GM12865 (cell line): Measurements from ENCODE around the gene CCDC149.

ENCODE experiments used
- DNase-seq: peaks from one replicate; pipeline ENCODE4 v3.0.0; 2010; ENCODE audit warnings: low read depth
- H3K4me3 ChIP-seq: 2 replicates; pipeline ENCODE4 v1.5.1; 2011; ENCODE audit warnings: mild to moderate bottlenecking, low read depth, low read length, control low read depth
- TF ChIP-seq, protein P1 (sequence below): IDR thresholded peaks from 2 replicates; pipeline ENCODE4 v1.5.1; 2011; ENCODE audit warnings: low read length, control low read depth, low read depth, inconsistent platforms; ENCODE audit not compliant: insufficient read depth; ENCODE audit errors: missing control alignments

CCDC149 gene

DNA sequence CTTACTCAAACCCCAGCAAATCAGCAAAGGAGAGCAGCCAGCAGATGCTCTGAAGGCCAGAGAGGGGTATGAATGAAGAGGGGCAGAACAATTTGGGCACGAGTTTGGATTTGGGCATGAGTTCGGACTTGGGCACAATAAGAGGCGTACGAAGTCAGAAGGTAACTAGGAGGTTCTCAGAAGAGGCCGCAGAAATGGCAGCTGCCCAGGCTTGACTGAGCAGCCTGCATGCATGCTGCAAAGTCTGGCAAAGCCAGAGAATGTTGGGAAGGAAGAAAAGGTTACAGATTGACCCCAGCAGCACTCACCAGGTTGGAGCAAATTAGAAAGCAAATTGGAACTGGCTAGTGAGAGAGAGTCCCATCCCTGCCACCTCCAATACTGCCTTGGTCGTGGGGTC lies 15.2 kb downstream of the CCDC149 start:
- DNase-seq = no peak
- H3K4me3 ChIP-seq = no peak overlapping the region
- TF ChIP-seq, protein P1, sequence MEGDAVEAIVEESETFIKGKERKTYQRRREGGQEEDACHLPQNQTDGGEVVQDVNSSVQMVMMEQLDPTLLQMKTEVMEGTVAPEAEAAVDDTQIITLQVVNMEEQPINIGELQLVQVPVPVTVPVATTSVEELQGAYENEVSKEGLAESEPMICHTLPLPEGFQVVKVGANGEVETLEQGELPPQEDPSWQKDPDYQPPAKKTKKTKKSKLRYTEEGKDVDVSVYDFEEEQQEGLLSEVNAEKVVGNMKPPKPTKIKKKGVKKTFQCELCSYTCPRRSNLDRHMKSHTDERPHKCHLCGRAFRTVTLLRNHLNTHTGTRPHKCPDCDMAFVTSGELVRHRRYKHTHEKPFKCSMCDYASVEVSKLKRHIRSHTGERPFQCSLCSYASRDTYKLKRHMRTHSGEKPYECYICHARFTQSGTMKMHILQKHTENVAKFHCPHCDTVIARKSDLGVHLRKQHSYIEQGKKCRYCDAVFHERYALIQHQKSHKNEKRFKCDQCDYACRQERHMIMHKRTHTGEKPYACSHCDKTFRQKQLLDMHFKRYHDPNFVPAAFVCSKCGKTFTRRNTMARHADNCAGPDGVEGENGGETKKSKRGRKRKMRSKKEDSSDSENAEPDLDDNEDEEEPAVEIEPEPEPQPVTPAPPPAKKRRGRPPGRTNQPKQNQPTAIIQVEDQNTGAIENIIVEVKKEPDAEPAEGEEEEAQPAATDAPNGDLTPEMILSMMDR = no peak

DNA sequence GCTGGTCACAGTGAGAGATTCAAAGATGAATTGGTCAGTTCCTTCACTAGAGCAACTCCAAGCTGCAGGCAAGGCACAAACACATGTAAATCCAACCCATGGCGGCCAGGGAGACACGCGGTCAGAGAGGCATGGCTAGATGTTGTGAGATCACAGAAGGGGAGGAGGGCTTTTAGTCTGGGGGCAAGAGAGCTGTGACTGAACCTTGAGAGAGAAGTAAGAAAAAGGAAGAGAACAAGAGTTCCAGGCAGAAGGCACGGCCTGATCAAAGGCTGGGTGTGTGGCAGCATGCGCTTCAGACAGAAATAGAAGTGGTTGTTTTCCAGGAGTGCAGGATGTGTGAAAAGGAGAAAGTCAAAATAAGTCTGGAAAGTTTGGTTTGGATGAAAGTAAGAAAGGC lies 15.9 kb downstream of the CCDC149 start:
- TF ChIP-seq, protein P1 = no peak
- no peak overlapping the region for H3K4me3 ChIP-seq
- no peak for DNase-seq

DNA sequence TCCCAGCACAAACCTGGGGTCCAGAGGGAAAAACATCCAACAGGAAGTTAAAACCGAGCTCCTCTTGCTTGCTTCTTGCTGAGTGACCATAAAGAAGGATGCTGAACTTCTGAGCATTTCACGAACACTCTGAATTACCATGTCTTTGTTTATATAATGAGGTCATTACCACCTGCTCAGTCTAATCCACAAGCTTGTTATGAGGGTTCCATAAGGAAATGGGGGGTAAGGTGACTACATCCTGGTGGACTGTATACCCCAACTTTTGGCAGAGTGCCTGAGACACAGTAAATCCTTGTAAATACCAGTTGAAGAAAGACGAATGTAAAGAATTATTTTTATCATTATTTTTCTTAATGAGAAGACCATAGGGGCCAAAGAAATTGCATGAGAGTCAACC lies 16.8 kb downstream of the CCDC149 start:
- no peak for DNase-seq
- TF ChIP-seq, protein P1 = no peak

DNA sequence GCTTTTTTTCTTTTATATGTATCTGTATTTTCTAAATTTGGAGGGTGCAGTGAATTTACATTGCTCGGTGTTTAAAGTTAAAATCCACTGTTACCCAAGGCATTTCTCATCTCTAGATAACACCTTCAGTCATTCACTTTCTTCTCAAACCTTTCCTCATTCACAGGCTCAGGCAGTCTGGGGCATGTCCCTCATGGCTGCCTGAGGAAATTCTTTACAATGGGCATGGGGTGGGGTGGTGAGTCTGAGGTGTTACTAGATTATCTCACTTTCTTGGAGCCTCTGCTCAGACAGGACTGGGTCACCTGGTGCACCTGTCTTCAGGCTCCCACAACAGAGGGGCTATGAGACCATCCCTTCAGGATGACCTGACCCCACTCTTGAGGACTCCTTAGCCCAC lies 17.4 kb downstream of the CCDC149 start:
- H3K4me3 ChIP-seq = no peak overlapping the region
- no peak for DNase-seq
- TF ChIP-seq, protein P1 = no peak

More for the DNA sequence above, 16.8 kb downstream of the CCDC149 start:
- no peak overlapping the region for H3K4me3 ChIP-seq

DNA sequence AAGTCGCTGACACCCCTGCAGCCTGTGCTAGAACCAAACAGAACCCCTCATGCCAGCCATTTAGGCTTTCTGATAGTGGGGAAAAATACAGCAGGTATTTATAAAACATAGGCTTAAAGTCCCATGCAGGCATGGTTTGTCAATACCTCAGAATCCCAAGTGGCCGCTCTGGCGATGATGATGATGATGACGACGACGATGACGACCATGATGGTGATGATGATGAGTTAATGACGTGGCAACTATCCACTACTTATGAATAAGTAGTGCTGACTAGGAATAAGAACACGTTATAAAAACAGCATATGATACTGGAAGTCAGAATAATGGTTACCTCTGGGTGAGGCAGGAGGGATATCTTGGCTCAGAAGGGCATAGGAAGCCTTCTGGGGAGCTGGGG lies 18.0 kb downstream of the CCDC149 start:
- TF ChIP-seq, protein P1 = no peak
- DNase-seq = no peak
- H3K4me3 ChIP-seq = no peak overlapping the region

DNA sequence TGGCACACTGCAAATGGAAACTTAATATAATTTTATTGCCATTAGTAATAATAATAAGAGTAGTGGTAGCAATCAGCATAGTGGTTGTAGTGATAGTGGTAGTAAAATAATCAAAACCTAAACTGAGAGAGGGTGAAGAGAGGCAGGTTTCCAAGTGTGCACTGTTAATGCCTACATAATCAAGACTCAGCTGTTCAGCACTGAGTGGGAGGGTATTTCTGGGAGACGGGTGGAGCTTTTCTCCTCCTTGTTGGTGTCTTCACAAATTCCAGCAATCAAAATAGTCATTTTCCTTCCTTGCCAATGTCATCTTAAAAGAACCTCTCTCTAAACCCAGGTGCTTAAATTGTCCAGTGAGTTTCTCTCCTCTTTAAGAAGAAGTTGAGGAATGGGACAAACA lies 18.6 kb downstream of the CCDC149 start:
- DNase-seq = no peak
- no peak overlapping the region for H3K4me3 ChIP-seq
- TF ChIP-seq, protein P1 = no peak

DNA sequence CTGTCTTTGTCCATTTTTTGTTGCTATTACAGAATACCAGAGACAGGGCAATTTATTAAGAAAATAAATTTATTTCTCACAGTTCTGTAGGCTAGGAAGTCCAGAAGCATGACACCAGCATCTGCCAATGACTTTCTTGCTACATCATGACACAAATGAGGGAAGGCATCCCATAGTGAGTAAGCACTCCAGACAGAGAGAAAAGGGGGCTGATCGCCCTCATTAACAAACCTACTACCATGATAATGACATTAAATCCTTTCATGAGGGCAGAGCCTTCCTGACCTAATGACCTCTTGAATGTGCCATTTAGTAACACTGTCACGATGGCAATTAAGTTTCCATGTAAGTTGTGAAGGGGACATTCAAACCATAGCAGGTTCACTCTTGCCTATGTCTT lies 20.1 kb downstream of the CCDC149 start:
- no peak overlapping the region for H3K4me3 ChIP-seq
- DNase-seq = no peak
- TF ChIP-seq, protein P1 = no peak
